Neural crest cell (in vitro differentiated cells): ENCODE measurements around the gene GARNL3. TPM values are rescaled to one million over a fixed set of nuclear protein-coding genes. Genes with fewer than 3 reads are reported as not detected.

Source experiments
- DNase-seq: peaks from one replicate; pipeline ENCODE4 v3.0.0; 2021; ENCODE audit warnings: low read depth, mixed read lengths, low spot score
- H3K27ac Mint-ChIP-seq: one replicate; pipeline ENCODE4 v1.8.0; 2021; ENCODE audit warnings: mild to moderate bottlenecking, mixed read lengths; ENCODE audit not compliant: unreplicated experiment
- H3K27me3 Mint-ChIP-seq: 2 replicates; pipeline ENCODE4 v1.8.0; 2021; ENCODE audit warnings: low read depth, mild to moderate bottlenecking, mixed read lengths
- H3K36me3 Mint-ChIP-seq: 2 replicates; pipeline ENCODE4 v1.8.0; 2021; ENCODE audit warnings: low read depth, mild to moderate bottlenecking, mixed read lengths
- H3K4me1 Mint-ChIP-seq: 2 replicates; pipeline ENCODE4 v1.8.0; 2021; ENCODE audit warnings: mixed read lengths
- H3K4me3 Mint-ChIP-seq: one replicate; pipeline ENCODE4 v1.8.0; 2021; ENCODE audit warnings: mild to moderate bottlenecking, mixed read lengths
- H3K9me3 Mint-ChIP-seq: 2 replicates; pipeline ENCODE4 v1.8.0; 2021; ENCODE audit warnings: mixed read lengths
- CTCF ChIP-seq: fragments of 200-600 bp; sonication (generic); conservative IDR thresholded peaks from 2 replicates; pipeline ENCODE4 v1.5.0; 2021; ENCODE audit warnings: antibody characterized with exemption, mild to moderate bottlenecking
- total RNA-seq: library from RNA; stranded (reverse); gene quantifications from 2 replicates; pipeline ENCODE4 v1.2.1, GENCODE V29; 2021

GARNL3 gene
- total RNA-seq, 1 donor from 2014 or later = 10.3 TPM

- no peaks in the 10 kb centered on the region for H3K36me3 Mint-ChIP-seq
- peak overlapping the region; percentile 16 for H3K4me3 Mint-ChIP-seq
- no peak overlapping the region for H3K27ac Mint-ChIP-seq
- H3K9me3 Mint-ChIP-seq = no peaks in the 10 kb centered on the region
- no peaks in the 10 kb centered on the region for H3K27me3 Mint-ChIP-seq
- H3K4me1 Mint-ChIP-seq = peaks cover 10% of the 10 kb centered on the region
- DNase-seq = no peak
- no peak for TF ChIP-seq CTCF
Measured at GRCh38 chr9:127241354-127241753, 23.2 kb upstream of the GARNL3 start.

- H3K9me3 Mint-ChIP-seq = no peaks in the 10 kb centered on the region
- TF ChIP-seq CTCF = no peak
- no peaks in the 10 kb centered on the region for H3K27me3 Mint-ChIP-seq
- H3K4me3 Mint-ChIP-seq = peak overlapping the region; percentile 97
- DNase-seq = peak; percentile 89
- peaks cover 2% of the 10 kb centered on the region for H3K36me3 Mint-ChIP-seq
- peaks cover 12% of the 10 kb centered on the region for H3K4me1 Mint-ChIP-seq
- H3K27ac Mint-ChIP-seq = peak overlapping the region; percentile 96
Measured at GRCh38 chr9:127244609-127245601, 19.7 kb upstream of the GARNL3 start.

- H3K27me3 Mint-ChIP-seq = no peaks in the 10 kb centered on the region
- peak overlapping the region; percentile 97 for H3K4me3 Mint-ChIP-seq
- no peak for DNase-seq
- H3K4me1 Mint-ChIP-seq = peaks cover 19% of the 10 kb centered on the region
- peaks cover 7% of the 10 kb centered on the region for H3K36me3 Mint-ChIP-seq
- TF ChIP-seq CTCF = no peak
- H3K27ac Mint-ChIP-seq = no peak overlapping the region
- no peaks in the 10 kb centered on the region for H3K9me3 Mint-ChIP-seq
Measured at GRCh38 chr9:127245637-127246164, 18.9 kb upstream of the GARNL3 start.

- no peak for DNase-seq
- no peak for TF ChIP-seq CTCF
- H3K9me3 Mint-ChIP-seq = no peaks in the 10 kb centered on the region
- H3K4me3 Mint-ChIP-seq = peak overlapping the region; percentile 65
- H3K27me3 Mint-ChIP-seq = no peaks in the 10 kb centered on the region
- peaks cover 7% of the 10 kb centered on the region for H3K36me3 Mint-ChIP-seq
- H3K4me1 Mint-ChIP-seq = peaks cover 21% of the 10 kb centered on the region
- no peak overlapping the region for H3K27ac Mint-ChIP-seq
Measured at GRCh38 chr9:127248241-127248640, 16.3 kb upstream of the GARNL3 start.

GRCh38 chr9:127249877-127250276 lies 14.7 kb upstream of the GARNL3 start:
- Mint-ChIP-seq H3K9me3 (no peaks in the 10 kb centered on the region), H3K36me3 (peaks cover 7% of the 10 kb centered on the region), H3K27me3 (no peaks in the 10 kb centered on the region), H3K4me1 (peaks cover 22% of the 10 kb centered on the region), H3K4me3 (peak overlapping the region; percentile 18), H3K27ac (peak overlapping the region; percentile 53)
- DNase-seq = no peak
- TF ChIP-seq CTCF = no peak
